ENCODE results near the gene IP6K2.
"Not testable (repeated sequence)": the region's sequence is repeated elsewhere in the genome, so short reads cannot be mapped to it uniquely, and the experiment has no call there.

The IP6K2 gene

GRCh38 chr3:48743773-48744172 lies 26.8 kb upstream of the IP6K2 start:
- Histone ChIP-seq H3K36me3 (ENCODE audit: insufficient read depth, low read length) (peaks cover 8% of the 10 kb centered on the region), H3K4me2 (ENCODE audit: low read length) (no peak overlapping the region), H3K9me3 (replicated peaks; ENCODE audit: low read length) (no peaks in the 10 kb centered on the region), H3K27me3 (ENCODE audit: control insufficient read depth, insufficient read depth, low read length) (no peaks in the 10 kb centered on the region), H3K4me3 (ENCODE audit: low read length) (no peak overlapping the region), H3K9ac (ENCODE audit: low read depth, low read length) (no peak overlapping the region), H3K4me1 (ENCODE audit: control insufficient read depth, insufficient read depth, low read length) (peaks cover 11% of the 10 kb centered on the region)

GRCh38 chr3:48741226-48741625 lies 24.2 kb upstream of the IP6K2 start:
- not testable (repeated sequence) for H3K4me3 ChIP-seq (ENCODE audit: low read length); H3K9ac ChIP-seq (ENCODE audit: low read depth, low read length); H3K9me3 ChIP-seq (replicated peaks; ENCODE audit: low read length); H3K36me3 ChIP-seq (ENCODE audit: insufficient read depth, low read length); H3K4me2 ChIP-seq (ENCODE audit: low read length); H3K27me3 ChIP-seq (ENCODE audit: control insufficient read depth, insufficient read depth, low read length)
- peaks cover 11% of the 10 kb centered on the region for H3K4me1 ChIP-seq (ENCODE audit: control insufficient read depth, insufficient read depth, low read length)

- H3K4me3 ChIP-seq (ENCODE audit: low read length): no peak overlapping the region
- H3K9ac ChIP-seq (ENCODE audit: low read depth, low read length): peak overlapping the region; percentile 19
- no peaks in the 10 kb centered on the region for H3K36me3 ChIP-seq (ENCODE audit: insufficient read depth, low read length)
- no peaks in the 10 kb centered on the region for H3K27me3 ChIP-seq (ENCODE audit: control insufficient read depth, insufficient read depth, low read length)
- H3K4me2 ChIP-seq (ENCODE audit: low read length): peak overlapping the region; percentile 64
- no peaks in the 10 kb centered on the region for H3K9me3 ChIP-seq (replicated peaks; ENCODE audit: low read length)
- H3K4me1 ChIP-seq (ENCODE audit: control insufficient read depth, insufficient read depth, low read length): peaks cover 11% of the 10 kb centered on the region
Measured at GRCh38 chr3:48739955-48740823, 23.2 kb upstream of the IP6K2 start.

- peaks cover 11% of the 10 kb centered on the region for H3K4me1 ChIP-seq (ENCODE audit: control insufficient read depth, insufficient read depth, low read length)
- no peaks in the 10 kb centered on the region for H3K36me3 ChIP-seq (ENCODE audit: insufficient read depth, low read length)
- no peaks in the 10 kb centered on the region for H3K27me3 ChIP-seq (ENCODE audit: control insufficient read depth, insufficient read depth, low read length)
- H3K9ac ChIP-seq (ENCODE audit: low read depth, low read length): no peak overlapping the region
- no peaks in the 10 kb centered on the region for H3K9me3 ChIP-seq (replicated peaks; ENCODE audit: low read length)
- H3K4me3 ChIP-seq (ENCODE audit: low read length): no peak overlapping the region
- peak overlapping the region; percentile 64 for H3K4me2 ChIP-seq (ENCODE audit: low read length)
Measured at GRCh38 chr3:48739617-48739954, 22.6 kb upstream of the IP6K2 start.

GRCh38 chr3:48738926-48739616 lies 22.1 kb upstream of the IP6K2 start:
- no peak overlapping the region for H3K4me3 ChIP-seq (ENCODE audit: low read length)
- H3K9me3 ChIP-seq (replicated peaks; ENCODE audit: low read length): no peaks in the 10 kb centered on the region
- no peaks in the 10 kb centered on the region for H3K27me3 ChIP-seq (ENCODE audit: control insufficient read depth, insufficient read depth, low read length)
- peaks cover 11% of the 10 kb centered on the region for H3K4me1 ChIP-seq (ENCODE audit: control insufficient read depth, insufficient read depth, low read length)
- H3K4me2 ChIP-seq (ENCODE audit: low read length): no peak overlapping the region
- no peaks in the 10 kb centered on the region for H3K36me3 ChIP-seq (ENCODE audit: insufficient read depth, low read length)
- H3K9ac ChIP-seq (ENCODE audit: low read depth, low read length): no peak overlapping the region

GRCh38 chr3:48738144-48738536 lies 21.1 kb upstream of the IP6K2 start:
- H3K9ac ChIP-seq (ENCODE audit: low read depth, low read length): no peak overlapping the region
- H3K4me1 ChIP-seq (ENCODE audit: control insufficient read depth, insufficient read depth, low read length): peaks cover 11% of the 10 kb centered on the region
- H3K4me2 ChIP-seq (ENCODE audit: low read length): no peak overlapping the region
- no peaks in the 10 kb centered on the region for H3K9me3 ChIP-seq (replicated peaks; ENCODE audit: low read length)
- no peaks in the 10 kb centered on the region for H3K27me3 ChIP-seq (ENCODE audit: control insufficient read depth, insufficient read depth, low read length)
- no peaks in the 10 kb centered on the region for H3K36me3 ChIP-seq (ENCODE audit: insufficient read depth, low read length)
- H3K4me3 ChIP-seq (ENCODE audit: low read length): no peak overlapping the region

- not testable (repeated sequence) for H3K9me3 ChIP-seq (replicated peaks; ENCODE audit: low read length); H3K9ac ChIP-seq (ENCODE audit: low read depth, low read length); H3K4me2 ChIP-seq (ENCODE audit: low read length); H3K36me3 ChIP-seq (ENCODE audit: insufficient read depth, low read length); H3K27me3 ChIP-seq (ENCODE audit: control insufficient read depth, insufficient read depth, low read length); H3K4me1 ChIP-seq (ENCODE audit: control insufficient read depth, insufficient read depth, low read length); H3K4me3 ChIP-seq (ENCODE audit: low read length)
Measured at GRCh38 chr3:48735075-48735767, 18.2 kb upstream of the IP6K2 start.

GRCh38 chr3:48734541-48734940 lies 17.5 kb upstream of the IP6K2 start:
- H3K27me3 ChIP-seq (ENCODE audit: control insufficient read depth, insufficient read depth, low read length); H3K9me3 ChIP-seq (replicated peaks; ENCODE audit: low read length); H3K4me2 ChIP-seq (ENCODE audit: low read length); H3K4me1 ChIP-seq (ENCODE audit: control insufficient read depth, insufficient read depth, low read length); H3K36me3 ChIP-seq (ENCODE audit: insufficient read depth, low read length); H3K9ac ChIP-seq (ENCODE audit: low read depth, low read length); H3K4me3 ChIP-seq (ENCODE audit: low read length): not testable (repeated sequence)

- not testable (repeated sequence) for H3K27me3 ChIP-seq (ENCODE audit: control insufficient read depth, insufficient read depth, low read length); H3K9me3 ChIP-seq (replicated peaks; ENCODE audit: low read length); H3K36me3 ChIP-seq (ENCODE audit: insufficient read depth, low read length); H3K4me2 ChIP-seq (ENCODE audit: low read length); H3K4me1 ChIP-seq (ENCODE audit: control insufficient read depth, insufficient read depth, low read length); H3K4me3 ChIP-seq (ENCODE audit: low read length); H3K9ac ChIP-seq (ENCODE audit: low read depth, low read length)
Measured at GRCh38 chr3:48733752-48734518, 16.9 kb upstream of the IP6K2 start.

- Histone ChIP-seq H3K27me3 (ENCODE audit: control insufficient read depth, insufficient read depth, low read length) (no peaks in the 10 kb centered on the region), H3K9me3 (replicated peaks; ENCODE audit: low read length) (no peaks in the 10 kb centered on the region), H3K4me2 (ENCODE audit: low read length) (no peak overlapping the region), H3K4me3 (ENCODE audit: low read length) (no peak overlapping the region), H3K4me1 (ENCODE audit: control insufficient read depth, insufficient read depth, low read length) (no peaks in the 10 kb centered on the region), H3K9ac (ENCODE audit: low read depth, low read length) (no peak overlapping the region), H3K36me3 (ENCODE audit: insufficient read depth, low read length) (no peaks in the 10 kb centered on the region)
Measured at GRCh38 chr3:48727511-48727910, 10.5 kb upstream of the IP6K2 start.

- H3K9me3 ChIP-seq (replicated peaks; ENCODE audit: low read length); H3K4me3 ChIP-seq (ENCODE audit: low read length); H3K9ac ChIP-seq (ENCODE audit: low read depth, low read length); H3K36me3 ChIP-seq (ENCODE audit: insufficient read depth, low read length); H3K27me3 ChIP-seq (ENCODE audit: control insufficient read depth, insufficient read depth, low read length); H3K4me1 ChIP-seq (ENCODE audit: control insufficient read depth, insufficient read depth, low read length); H3K4me2 ChIP-seq (ENCODE audit: low read length): not testable (repeated sequence)
Measured at GRCh38 chr3:48725185-48725855, 8.3 kb upstream of the IP6K2 start.

Data from skeletal muscle satellite cell (primary cell).